Calu3 (cell line): ENCODE data around the gene CSF3R. TPM values are rescaled to one million over a fixed set of nuclear protein-coding genes. Genes with fewer than 3 reads are reported as not detected.
A peak's percentile ranks its signal among the peaks of the same experiment; 100 is the strongest.

Experiments used
- BruUV-seq: library from RNA; stranded (reverse); fragments of 400-500 nt; replicated peaks from 2 replicates; lab custom pipeline; 2021; lab: Mats Ljungman, UMichigan
- CTCF ChIA-PET: fragments of 300-600 bp; sonication (Branson Sonifier 250); formaldehyde crosslinking; loops from one replicate; lab custom pipeline; 2022; ENCODE audit warnings: antibody characterized with exemption; lab: Charles Lee
- DNase-seq: peaks from one replicate; pipeline ENCODE4 v3.0.0; 2022
- H3K27ac Mint-ChIP-seq: one replicate; pipeline ENCODE4 v1.8.0; 2022; ENCODE audit warnings: mixed read lengths; ENCODE audit not compliant: unreplicated experiment
- H3K27me3 Mint-ChIP-seq: one replicate; pipeline ENCODE4 v1.8.0; 2022; ENCODE audit warnings: mixed read lengths; ENCODE audit not compliant: unreplicated experiment
- H3K36me3 Mint-ChIP-seq: one replicate; pipeline ENCODE4 v1.8.0; 2022; ENCODE audit warnings: mild to moderate bottlenecking, moderate library complexity, mixed read lengths; ENCODE audit not compliant: insufficient read depth, unreplicated experiment
- H3K4me1 Mint-ChIP-seq: one replicate; pipeline ENCODE4 v1.8.0; 2022; ENCODE audit warnings: mild to moderate bottlenecking, low read depth, mixed read lengths; ENCODE audit not compliant: unreplicated experiment
- H3K4me3 Mint-ChIP-seq: one replicate; pipeline ENCODE4 v1.8.0; 2022; ENCODE audit warnings: mild to moderate bottlenecking, low read depth, moderate library complexity, mixed read lengths; ENCODE audit not compliant: unreplicated experiment
- H3K9me3 Mint-ChIP-seq: one replicate; pipeline ENCODE4 v1.8.0; 2022; ENCODE audit warnings: low read depth, mixed read lengths; ENCODE audit not compliant: unreplicated experiment
- CTCF ChIP-seq: fragments of 200-600 bp; IDR thresholded peaks from one replicate; pipeline ENCODE4 v1.8.0; 2022; ENCODE audit warnings: antibody characterized with exemption; ENCODE audit not compliant: unreplicated experiment
- intact Hi-C: fragments of 100-400 bp; cut with micrococcal nuclease; formaldehyde crosslinking; loops from one replicate; pipeline ENCODE4 v1.10.0; 2022; ENCODE audit not compliant: unreplicated experiment
- total RNA-seq: library from RNA; stranded (reverse); gene quantifications from 2 replicates; pipeline ENCODE4 v1.2.3, GENCODE V29; 2022

The CSF3R gene
- total RNA-seq, 1 experiment from 2014 or later = not detected

- Mint-ChIP-seq H3K4me3 (no peak overlapping the region), H3K9me3 (no peaks in the 10 kb centered on the region), H3K4me1 (no peaks in the 10 kb centered on the region), H3K27me3 (peaks cover 80% of the 10 kb centered on the region), H3K36me3 (no peaks in the 10 kb centered on the region), H3K27ac (no peak overlapping the region)
- intact Hi-C loops = no loop called here
- CTCF ChIA-PET = no interaction called here
- BruUV-seq = no TSS peak
- no peak for DNase-seq
- no peak for TF ChIP-seq CTCF
Observed at GRCh38 chr1:36520771-36521420, 38.2 kb upstream of the CSF3R start.

GRCh38 chr1:36520056-36520455, 37.3 kb upstream of the CSF3R start:
- no peak for DNase-seq
- Mint-ChIP-seq H3K4me1 (no peaks in the 10 kb centered on the region), H3K4me3 (no peak overlapping the region), H3K27ac (no peak overlapping the region), H3K27me3 (peaks cover 79% of the 10 kb centered on the region), H3K36me3 (no peaks in the 10 kb centered on the region), H3K9me3 (no peaks in the 10 kb centered on the region)
- CTCF ChIA-PET = interaction anchor here (0.7 kb wide), 1 partner anchor 1424 kb away, joined by 3 read pairs; no protein-coding TSS in a partner anchor
- intact Hi-C loops = no loop called here
- no TSS peak for BruUV-seq
- no peak for TF ChIP-seq CTCF

GRCh38 chr1:36517011-36517771, 34.5 kb upstream of the CSF3R start:
- no peak for TF ChIP-seq CTCF
- no peaks in the 10 kb centered on the region for H3K4me1 Mint-ChIP-seq
- H3K9me3 Mint-ChIP-seq = no peaks in the 10 kb centered on the region
- BruUV-seq = no TSS peak
- no peak overlapping the region for H3K4me3 Mint-ChIP-seq
- no peak for DNase-seq
- peaks cover 68% of the 10 kb centered on the region for H3K27me3 Mint-ChIP-seq
- intact Hi-C loops = no loop called here
- no peak overlapping the region for H3K27ac Mint-ChIP-seq
- CTCF ChIA-PET = interaction anchor here (0.7 to 1.4 kb wide), 7 partner anchors 26 to 917 kb away, joined by 3 to 11 read pairs (median 3); no protein-coding TSS in a partner anchor
- no peaks in the 10 kb centered on the region for H3K36me3 Mint-ChIP-seq

- H3K9me3 Mint-ChIP-seq = no peaks in the 10 kb centered on the region
- H3K4me3 Mint-ChIP-seq = no peak overlapping the region
- BruUV-seq = no TSS peak
- peaks cover 68% of the 10 kb centered on the region for H3K27me3 Mint-ChIP-seq
- peak; percentile 84 for TF ChIP-seq CTCF
- CTCF ChIA-PET = interaction anchor here (0.6 to 1.4 kb wide), 11 partner anchors 27 to 957 kb away, joined by 3 to 11 read pairs (median 3); no protein-coding TSS in a partner anchor
- intact Hi-C loops = no loop called here
- no peaks in the 10 kb centered on the region for H3K36me3 Mint-ChIP-seq
- no peak overlapping the region for H3K27ac Mint-ChIP-seq
- no peaks in the 10 kb centered on the region for H3K4me1 Mint-ChIP-seq
- peak; percentile 51 for DNase-seq
Observed at GRCh38 chr1:36516372-36517010, 33.8 kb upstream of the CSF3R start.
